ENCODE data around the gene GPR137C. TPM values are rescaled to one million over a fixed set of nuclear protein-coding genes. Genes with fewer than 3 reads are reported as not detected.
A peak's percentile ranks its signal among the peaks of the same experiment; 100 is the strongest.

GPR137C gene
- 6.7 TPM for polyA plus RNA-seq (2013, experiment 1 of 2)
- polyA plus RNA-seq (2013, experiment 2 of 2), result 6.7 TPM

DNA sequence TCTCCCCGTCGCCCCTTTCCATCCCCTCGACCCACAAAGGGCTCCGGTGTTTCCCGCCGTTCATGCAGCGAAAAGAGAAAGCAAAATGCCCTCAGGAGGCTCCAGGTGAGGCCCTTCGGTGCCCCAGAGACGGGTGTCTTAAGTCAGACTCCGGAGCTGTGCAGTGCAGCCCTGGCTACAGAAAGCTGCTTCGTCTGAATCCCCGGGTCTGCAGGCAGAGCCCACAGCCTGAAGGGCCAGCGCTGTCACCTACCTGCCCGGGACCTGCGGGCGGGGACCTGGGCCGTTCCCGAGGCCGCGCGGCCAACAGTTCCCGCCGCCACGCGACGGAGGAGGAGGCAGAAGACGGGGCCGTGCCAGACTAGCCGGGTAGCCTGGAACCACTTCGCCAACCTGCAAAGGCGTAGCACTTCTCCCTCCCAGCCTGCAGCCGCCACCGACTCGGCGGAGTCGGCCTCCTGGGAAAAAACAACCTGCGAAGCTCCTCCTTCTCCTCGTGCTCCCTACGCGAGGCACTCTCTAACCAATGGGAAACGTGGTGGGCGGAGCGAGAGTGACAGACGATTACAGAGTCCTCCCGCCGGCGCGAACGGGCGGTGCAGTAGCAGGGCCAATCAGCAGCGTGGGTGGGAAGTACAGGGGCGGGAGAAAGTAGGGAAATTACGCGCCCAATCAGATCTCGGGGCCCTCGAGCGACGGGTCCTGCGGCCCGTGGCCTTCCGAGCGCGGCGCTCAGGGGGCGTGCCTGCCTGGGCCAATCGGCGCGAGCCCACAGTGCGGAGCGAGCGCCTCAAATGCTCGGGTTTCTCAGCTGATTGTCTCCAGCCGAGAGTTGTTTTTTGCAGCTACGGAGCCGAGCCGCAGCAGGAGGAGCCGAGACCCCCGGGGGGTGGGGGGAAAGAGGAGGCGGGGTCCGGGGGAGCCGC, at the start of gene GPR137C, which contains the start of gene TXNDC16:
GPR137C (plus strand) TSS at position 774 of the 926 bp plus-strand sequence. CDS start 312 bp downstream, outside the sequence.
TXNDC16 (minus strand) TSS at position 443 of the 926 bp plus-strand sequence. CDS start 8,948 bp downstream, outside the sequence.
- Histone ChIP-seq H3K4me3 (ENCODE audit: extremely low read depth, insufficient read depth, low read length, poor library complexity, severe bottlenecking) (peak within 1 kb of the TSS; percentile 84), H3K36me3 (ENCODE audit: control insufficient read depth, insufficient read depth, low read length) (peaks cover 3% of the 10 kb centered on the region), H3K4me1 (ENCODE audit: control insufficient read depth, insufficient read depth, low read length, poor library complexity, severe bottlenecking) (no peaks in the 10 kb centered on the region), H3K27ac (ENCODE audit: low read depth, low read length, severe bottlenecking) (peak within 1 kb of the TSS; percentile 82), H3K9me3 (ENCODE audit: control insufficient read depth, low read length) (no peaks in the 10 kb centered on the region)
- WGBS, 2 experiments (ENCODE audit: insufficient coverage in 2 of 2), result 0 to 1% methylated on average over 42 to 43 of the region's 81 CpGs

GRCh38 chr14:52513249-52513648, 39.4 kb upstream of the GPR137C start:
- no peaks in the 10 kb centered on the region for H3K4me1 ChIP-seq (ENCODE audit: control insufficient read depth, insufficient read depth, low read length, poor library complexity, severe bottlenecking)
- no peaks in the 10 kb centered on the region for H3K36me3 ChIP-seq (ENCODE audit: control insufficient read depth, insufficient read depth, low read length)
- no peaks in the 10 kb centered on the region for H3K9me3 ChIP-seq (ENCODE audit: control insufficient read depth, low read length)
- no peak overlapping the region for H3K27ac ChIP-seq (ENCODE audit: low read depth, low read length, severe bottlenecking)
- no peak overlapping the region for H3K4me3 ChIP-seq (ENCODE audit: extremely low read depth, insufficient read depth, low read length, poor library complexity, severe bottlenecking)
- no CpG with 5 or more reads among the region's 1 CpG for WGBS, 2 experiments (ENCODE audit: insufficient coverage in 2 of 2)

DNA sequence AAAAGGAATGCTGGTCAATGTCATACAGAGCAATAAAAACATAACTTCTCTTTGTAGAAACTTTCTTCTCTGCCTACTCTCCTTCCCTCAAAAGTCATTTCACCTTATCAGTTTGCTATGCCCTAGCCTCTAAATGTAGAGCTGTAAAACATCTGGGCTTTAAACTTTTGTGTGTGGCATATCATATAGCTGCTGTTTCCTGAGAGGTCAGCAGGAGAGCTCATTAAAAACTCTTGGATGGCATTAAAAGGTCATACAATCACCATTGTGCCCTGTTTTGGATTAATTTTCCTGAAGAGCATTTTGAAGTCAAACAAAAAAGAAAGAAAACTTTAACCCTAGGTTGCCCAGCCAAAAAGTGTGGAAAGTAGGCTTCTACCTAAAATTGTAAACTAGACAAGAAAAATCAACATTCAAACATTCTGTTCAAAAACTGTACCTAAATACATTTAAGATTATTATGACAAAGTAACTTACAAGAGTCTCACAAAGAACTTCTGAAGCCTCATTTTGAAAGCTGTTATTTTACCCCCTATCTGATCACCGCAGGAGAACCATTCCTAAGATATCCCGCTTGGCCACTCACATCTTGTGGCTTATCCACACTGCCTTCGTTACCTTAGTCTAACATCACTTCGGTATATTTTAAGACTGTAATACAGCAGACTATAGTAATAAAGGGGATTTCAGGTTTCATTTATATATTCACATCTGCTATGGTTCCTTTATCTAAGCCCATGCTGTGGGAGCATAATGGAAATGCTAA, 38.4 kb upstream of the GPR137C start:
- no peaks in the 10 kb centered on the region for H3K9me3 ChIP-seq (ENCODE audit: control insufficient read depth, low read length)
- no peaks in the 10 kb centered on the region for H3K36me3 ChIP-seq (ENCODE audit: control insufficient read depth, insufficient read depth, low read length)
- H3K27ac ChIP-seq (ENCODE audit: low read depth, low read length, severe bottlenecking), result no peak overlapping the region
- no peaks in the 10 kb centered on the region for H3K4me1 ChIP-seq (ENCODE audit: control insufficient read depth, insufficient read depth, low read length, poor library complexity, severe bottlenecking)
- no peak overlapping the region for H3K4me3 ChIP-seq (ENCODE audit: extremely low read depth, insufficient read depth, low read length, poor library complexity, severe bottlenecking)
- WGBS, 2 experiments (ENCODE audit: insufficient coverage in 2 of 2), result 100% methylated on average over 1 of the region's 4 CpGs; no CpG with 5 or more reads in 1 of the 2 experiments

GRCh38 chr14:52522033-52522432, 30.6 kb upstream of the GPR137C start:
- no CpG with 5 or more reads among the region's 1 CpG for WGBS, 2 experiments (ENCODE audit: insufficient coverage in 2 of 2)

GRCh38 chr14:52522581-52523345, 29.9 kb upstream of the GPR137C start:
- Histone ChIP-seq H3K4me1 (ENCODE audit: control insufficient read depth, insufficient read depth, low read length, poor library complexity, severe bottlenecking) (no peaks in the 10 kb centered on the region), H3K27ac (ENCODE audit: low read depth, low read length, severe bottlenecking) (no peak overlapping the region), H3K36me3 (ENCODE audit: control insufficient read depth, insufficient read depth, low read length) (no peaks in the 10 kb centered on the region), H3K4me3 (ENCODE audit: extremely low read depth, insufficient read depth, low read length, poor library complexity, severe bottlenecking) (no peak overlapping the region), H3K9me3 (ENCODE audit: control insufficient read depth, low read length) (no peaks in the 10 kb centered on the region)

More at GRCh38 chr14:52522033-52522432, 30.6 kb upstream of the GPR137C start:
- no peaks in the 10 kb centered on the region for H3K4me1 ChIP-seq (ENCODE audit: control insufficient read depth, insufficient read depth, low read length, poor library complexity, severe bottlenecking)
- no peak overlapping the region for H3K4me3 ChIP-seq (ENCODE audit: extremely low read depth, insufficient read depth, low read length, poor library complexity, severe bottlenecking)
- H3K27ac ChIP-seq (ENCODE audit: low read depth, low read length, severe bottlenecking), result no peak overlapping the region
- no peaks in the 10 kb centered on the region for H3K36me3 ChIP-seq (ENCODE audit: control insufficient read depth, insufficient read depth, low read length)
- no peaks in the 10 kb centered on the region for H3K9me3 ChIP-seq (ENCODE audit: control insufficient read depth, low read length)

DNA sequence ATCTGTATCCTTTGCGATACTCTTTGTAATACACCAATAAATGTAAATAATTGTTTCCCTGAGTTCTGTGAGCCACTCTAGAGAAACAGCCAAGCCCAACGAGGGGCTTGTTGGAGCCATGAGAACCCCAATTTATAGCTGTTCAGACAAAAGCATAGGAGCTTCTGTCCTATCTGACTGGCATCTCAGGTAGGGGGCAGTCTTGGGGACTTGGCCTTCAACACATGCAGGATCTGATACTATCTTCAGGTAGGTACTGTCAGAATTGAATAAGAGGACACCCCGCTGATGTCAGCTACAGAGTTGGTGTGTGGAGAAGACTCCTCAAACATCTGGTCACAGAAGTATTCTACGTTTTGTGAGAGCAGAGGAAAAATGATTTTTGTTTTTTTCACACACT, 25.6 kb upstream of the GPR137C start:
- H3K27ac ChIP-seq (ENCODE audit: low read depth, low read length, severe bottlenecking), result no peak overlapping the region
- no peak overlapping the region for H3K4me3 ChIP-seq (ENCODE audit: extremely low read depth, insufficient read depth, low read length, poor library complexity, severe bottlenecking)
- no peaks in the 10 kb centered on the region for H3K4me1 ChIP-seq (ENCODE audit: control insufficient read depth, insufficient read depth, low read length, poor library complexity, severe bottlenecking)
- H3K36me3 ChIP-seq (ENCODE audit: control insufficient read depth, insufficient read depth, low read length), result no peaks in the 10 kb centered on the region
- H3K9me3 ChIP-seq (ENCODE audit: control insufficient read depth, low read length), result no peaks in the 10 kb centered on the region
- 100% methylated on average over 1 of the region's 4 CpGs for WGBS, 2 experiments (ENCODE audit: insufficient coverage in 2 of 2)

DNA sequence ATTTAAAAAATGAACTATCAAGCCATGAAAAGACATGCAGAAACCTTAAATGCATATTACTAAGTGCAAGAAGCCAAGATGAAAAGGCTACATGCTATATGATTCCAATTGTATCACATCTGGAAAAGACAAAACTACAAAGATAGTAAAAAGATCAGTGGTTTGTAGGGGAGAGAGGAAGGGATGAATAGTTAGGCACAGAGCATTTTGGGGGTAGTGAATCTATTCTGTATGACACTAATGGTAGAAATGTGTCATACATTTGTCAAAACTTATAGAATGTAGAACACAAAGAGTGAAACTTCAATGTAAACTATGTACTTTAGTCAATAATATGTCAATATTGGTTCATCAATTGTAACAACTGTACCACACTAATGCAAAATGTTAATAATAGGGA, 21.2 kb upstream of the GPR137C start:
- no peak overlapping the region for H3K4me3 ChIP-seq (ENCODE audit: extremely low read depth, insufficient read depth, low read length, poor library complexity, severe bottlenecking)
- H3K36me3 ChIP-seq (ENCODE audit: control insufficient read depth, insufficient read depth, low read length), result peaks cover 10% of the 10 kb centered on the region
- no peaks in the 10 kb centered on the region for H3K9me3 ChIP-seq (ENCODE audit: control insufficient read depth, low read length)
- no peaks in the 10 kb centered on the region for H3K4me1 ChIP-seq (ENCODE audit: control insufficient read depth, insufficient read depth, low read length, poor library complexity, severe bottlenecking)
- H3K27ac ChIP-seq (ENCODE audit: low read depth, low read length, severe bottlenecking), result no peak overlapping the region

DNA sequence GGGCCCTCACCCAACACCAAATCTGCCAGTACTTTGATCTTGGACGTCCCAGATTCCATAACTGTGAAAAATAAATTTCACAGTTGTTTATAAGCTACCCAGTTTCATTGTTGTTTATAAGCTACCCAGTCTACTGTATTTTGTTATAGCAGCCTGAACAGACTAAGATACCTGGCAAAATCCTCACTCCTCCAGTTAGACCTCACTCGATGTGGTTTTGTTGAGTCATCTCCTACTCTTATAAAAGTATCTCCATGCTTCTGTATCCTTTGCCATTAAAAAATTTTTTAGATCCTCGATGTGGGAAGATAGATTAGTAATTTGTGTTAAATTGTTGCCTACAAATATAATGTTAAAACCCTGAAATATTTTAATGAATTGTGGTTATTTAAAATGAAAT, 16.4 kb upstream of the GPR137C start:
- H3K4me3 ChIP-seq (ENCODE audit: extremely low read depth, insufficient read depth, low read length, poor library complexity, severe bottlenecking), result no peak overlapping the region
- WGBS, 2 experiments (ENCODE audit: insufficient coverage in 2 of 2), result 100% methylated on average over 1 of the region's 3 CpGs; no CpG with 5 or more reads in 1 of the 2 experiments
- peaks cover 10% of the 10 kb centered on the region for H3K36me3 ChIP-seq (ENCODE audit: control insufficient read depth, insufficient read depth, low read length)
- no peaks in the 10 kb centered on the region for H3K4me1 ChIP-seq (ENCODE audit: control insufficient read depth, insufficient read depth, low read length, poor library complexity, severe bottlenecking)
- H3K27ac ChIP-seq (ENCODE audit: low read depth, low read length, severe bottlenecking), result no peak overlapping the region
- H3K9me3 ChIP-seq (ENCODE audit: control insufficient read depth, low read length), result no peaks in the 10 kb centered on the region

DNA sequence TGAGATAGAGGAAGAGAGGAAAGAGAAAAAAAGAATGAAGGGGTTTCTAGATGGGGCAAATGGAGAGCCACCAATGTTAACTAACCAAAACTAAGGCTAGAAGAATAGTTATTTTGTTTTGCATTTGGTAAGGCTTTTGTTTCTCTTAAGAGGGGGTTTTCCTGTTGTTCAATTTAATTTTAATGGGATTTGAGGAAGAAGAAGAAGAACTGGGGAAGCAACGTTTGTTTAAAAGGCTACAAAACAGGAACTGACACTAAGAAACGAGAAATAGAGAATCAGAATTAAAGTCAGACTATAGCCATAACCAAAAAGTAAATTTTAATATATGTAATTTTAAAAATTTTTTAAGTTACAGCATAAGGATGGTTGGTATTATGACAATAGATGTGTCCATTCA, 14.0 kb upstream of the GPR137C start:
- H3K9me3 ChIP-seq (ENCODE audit: control insufficient read depth, low read length), result no peaks in the 10 kb centered on the region
- no peak overlapping the region for H3K4me3 ChIP-seq (ENCODE audit: extremely low read depth, insufficient read depth, low read length, poor library complexity, severe bottlenecking)
- no peak overlapping the region for H3K27ac ChIP-seq (ENCODE audit: low read depth, low read length, severe bottlenecking)
- WGBS, 2 experiments (ENCODE audit: insufficient coverage in 2 of 2), result no CpG with 5 or more reads among the region's 2 CpGs
- H3K4me1 ChIP-seq (ENCODE audit: control insufficient read depth, insufficient read depth, low read length, poor library complexity, severe bottlenecking), result no peaks in the 10 kb centered on the region
- peaks cover 10% of the 10 kb centered on the region for H3K36me3 ChIP-seq (ENCODE audit: control insufficient read depth, insufficient read depth, low read length)

GRCh38 chr14:52545584-52546317, 6.9 kb upstream of the GPR137C start:
- Histone ChIP-seq H3K4me1 (ENCODE audit: control insufficient read depth, insufficient read depth, low read length, poor library complexity, severe bottlenecking) (no peaks in the 10 kb centered on the region), H3K27ac (ENCODE audit: low read depth, low read length, severe bottlenecking) (no peak overlapping the region), H3K4me3 (ENCODE audit: extremely low read depth, insufficient read depth, low read length, poor library complexity, severe bottlenecking) (no peak overlapping the region), H3K36me3 (ENCODE audit: control insufficient read depth, insufficient read depth, low read length) (no peaks in the 10 kb centered on the region), H3K9me3 (ENCODE audit: control insufficient read depth, low read length) (no peaks in the 10 kb centered on the region)
- WGBS, 2 experiments (ENCODE audit: insufficient coverage in 2 of 2), result 88 to 95% methylated on average over 3 to 5 of the region's 7 CpGs
